Suppressor macrophage (primary cell): Measurements from ENCODE around the gene ZMAT1.
"Not testable (repeated sequence)": the region's sequence is repeated elsewhere in the genome, so short reads cannot be mapped to it uniquely, and the experiment has no call there.

Experiments
- DNase-seq, 4 experiments: peaks; one replicate each; pipeline ENCODE4 v3.0.0-alpha.2; 2020 to 2022
- total RNA-seq, 17 experiments: gene quantifications; one replicate each; lab custom pipeline; 2026; ENCODE audit warnings: mixed read lengths in 6 of 17, inconsistent platforms in 3 of 17; lab: John Stamatoyannopoulos, UW

Gene ZMAT1
- 0.71 to 8.9 (median 4.1) reads per million in 17 experiments for total RNA-seq

GRCh38 chrX:101931488-101932248 lies at the start of gene ZMAT1:
Gene ZMAT1 (minus strand): TSS chrX:101932027. CDS start chrX:101932008, 19 bp downstream.
- DNase-seq: peak; percentile 93 to 96 (median 94)

GRCh38 chrX:101977106-101977505 lies 45.3 kb upstream of the ZMAT1 start:
- DNase-seq: no peak

GRCh38 chrX:101973066-101973465 lies 41.2 kb upstream of the ZMAT1 start:
- no peak for DNase-seq

- DNase-seq: not testable (repeated sequence)
These were observed 33.2 kb upstream of the ZMAT1 start for GRCh38 chrX:101964923-101965539.

GRCh38 chrX:101958139-101958538 lies 26.3 kb upstream of the ZMAT1 start:
- DNase-seq: peak in 1 of 4 experiments; percentile 0

- no peak for DNase-seq
These were observed 25.3 kb upstream of the ZMAT1 start for GRCh38 chrX:101957174-101957573.

- DNase-seq: no peak
These were observed 24.7 kb upstream of the ZMAT1 start for GRCh38 chrX:101956556-101956955.

GRCh38 chrX:101950581-101950980 lies 18.8 kb upstream of the ZMAT1 start:
- no peak for DNase-seq

- DNase-seq: no peak
These were observed 383 bp upstream of the ZMAT1 start for GRCh38 chrX:101932249-101932570.

- peak in 3 of 4 experiments; percentile 1 to 10 (median 3) for DNase-seq
These were observed 715 bp downstream of the ZMAT1 start for GRCh38 chrX:101931136-101931487.

GRCh38 chrX:101925733-101926132 lies 6.1 kb downstream of the ZMAT1 start:
- DNase-seq: no peak

GRCh38 chrX:101918751-101919150 lies 13.1 kb downstream of the ZMAT1 start:
- no peak for DNase-seq

GRCh38 chrX:101906136-101906796 lies 25.6 kb downstream of the ZMAT1 start:
- DNase-seq: no peak

- no peak for DNase-seq
These were observed 26.8 kb downstream of the ZMAT1 start for GRCh38 chrX:101904996-101905395.
